ENCODE measurements around the gene ABCC1.

- TF ChIP-seq CTCF (IDR thresholded peaks at IDR 0.05) (no peak), POLR2A (IDR thresholded peaks at IDR 0.05) (no peak)
Observed at GRCh38 chr16:16029431-16030011, 80.1 kb downstream of the ABCC1 start.
